Osteoblast (primary cell): Measurements from ENCODE around the gene CRIP1. TPM values are rescaled to one million over a fixed set of nuclear protein-coding genes. Genes with fewer than 3 reads are reported as not detected.

Experiments
- DNase-seq: peaks from one replicate; pipeline ENCODE4 v3.0.0; 2011; ENCODE audit warnings: low spot score, mixed read lengths; ENCODE audit not compliant: insufficient read length; ENCODE audit errors: missing footprints
- H2AFZ ChIP-seq: 2 replicates; pipeline ENCODE4 v1.6.0; 2011; ENCODE audit warnings: mild to moderate bottlenecking, low read length
- H3K27ac ChIP-seq: 2 replicates; pipeline ENCODE4 v1.5.1; 2011; ENCODE audit warnings: mild to moderate bottlenecking, low read depth, low read length, moderate library complexity
- H3K27me3 ChIP-seq: 2 replicates; pipeline ENCODE4 v1.6.0; 2012; ENCODE audit warnings: mild to moderate bottlenecking, control low read depth, inconsistent platforms, low read length, moderate library complexity; ENCODE audit not compliant: insufficient read depth
- H3K36me3 ChIP-seq: 2 replicates; pipeline ENCODE4 v1.5.1; 2011; ENCODE audit warnings: mild to moderate bottlenecking, low read length, control low read depth, moderate library complexity; ENCODE audit not compliant: insufficient read depth
- H3K4me1 ChIP-seq: 2 replicates; pipeline ENCODE4 v1.5.1; 2011; ENCODE audit warnings: mild to moderate bottlenecking, low read length, control low read depth, moderate library complexity; ENCODE audit not compliant: insufficient read depth
- H3K4me2 ChIP-seq: 2 replicates; pipeline ENCODE4 v1.6.0; 2011; ENCODE audit warnings: mild to moderate bottlenecking, low read length; ENCODE audit not compliant: insufficient read depth
- H3K4me3 ChIP-seq: fragments of 200-600 bp; sonication (generic); 3 replicates; pipeline ENCODE4 v1.5.1; 2012; ENCODE audit warnings: mild to moderate bottlenecking, low read length, inconsistent platforms; ENCODE audit not compliant: insufficient read depth
- H3K79me2 ChIP-seq: 2 replicates; pipeline ENCODE4 v1.6.0; 2012; ENCODE audit warnings: mild to moderate bottlenecking, low read length, control low read depth, inconsistent platforms; ENCODE audit not compliant: insufficient read depth
- H3K9me3 ChIP-seq: 2 replicates; pipeline ENCODE4 v1.5.1; 2011; ENCODE audit warnings: low read depth, low read length, control low read depth
- H4K20me1 ChIP-seq: 2 replicates; pipeline ENCODE4 v1.6.0; 2012; ENCODE audit warnings: mild to moderate bottlenecking, low read length, control low read depth; ENCODE audit not compliant: insufficient read depth
- total RNA-seq: library from RNA; depleted of rRNA; stranded (reverse); fragments of >200 nt; gene quantifications from 2 replicates; pipeline ENCODE4 v1.2.3, GENCODE V29; 2012
- TF ChIP-seq, protein P1 (sequence below): IDR thresholded peaks from 2 replicates; pipeline ENCODE4 v1.5.1; 2011; ENCODE audit warnings: mild to moderate bottlenecking, low read depth, low read length, moderate library complexity; ENCODE audit errors: extremely low read depth

CRIP1 gene
- total RNA-seq, 1 donor = 8.7 TPM

DNA sequence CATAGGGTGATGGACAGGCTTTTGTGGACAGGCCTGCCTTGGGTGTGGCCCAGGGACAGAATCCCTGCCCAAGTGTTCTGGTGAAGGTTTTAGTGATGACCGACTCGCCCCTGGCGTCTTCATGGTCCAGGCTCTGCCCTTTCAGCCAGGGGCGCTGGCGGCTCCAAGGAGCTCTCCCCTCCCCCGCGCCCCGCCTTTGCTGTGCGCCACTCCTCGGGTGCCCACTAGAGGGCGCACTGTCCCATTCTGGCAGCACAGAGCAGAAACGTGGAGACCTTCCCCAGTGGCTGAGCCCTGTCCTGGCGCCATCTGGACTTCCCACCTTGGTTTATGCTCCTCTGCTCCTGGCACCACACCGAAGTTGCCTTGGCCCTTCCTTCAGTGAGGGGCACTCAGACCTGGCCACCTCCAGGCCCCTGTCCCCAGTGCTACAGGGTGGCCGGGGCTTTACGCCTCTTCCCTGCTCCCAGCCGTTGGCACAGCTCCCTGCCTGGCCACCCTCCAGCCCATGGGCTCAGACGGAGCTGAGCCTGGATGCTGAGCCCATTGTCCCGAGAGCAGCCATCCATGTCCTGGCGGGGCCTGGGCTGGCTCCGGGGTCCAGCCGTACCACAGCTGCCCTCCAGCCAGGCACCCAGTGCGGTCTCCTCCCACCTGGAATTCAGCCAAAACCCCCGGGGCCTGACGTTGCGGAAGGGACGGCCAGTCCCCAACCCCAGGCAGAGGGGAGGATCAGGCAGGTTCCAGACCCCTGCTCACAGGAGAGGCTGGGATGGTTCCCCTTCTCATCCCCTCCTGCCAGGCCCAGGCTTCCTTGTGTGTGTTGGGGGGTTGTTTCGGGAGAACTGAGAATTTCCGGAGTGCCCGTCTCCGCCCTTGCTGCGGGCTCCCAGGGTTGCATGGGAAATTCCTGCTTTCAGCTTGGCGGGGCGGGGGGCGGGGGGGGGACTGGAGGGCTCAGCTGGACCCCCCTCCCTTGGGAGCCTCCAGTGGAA is 5.6 kb upstream of the CRIP1 start:
- peaks cover 3% of the 10 kb centered on the region for H4K20me1 ChIP-seq
- peak overlapping the region; percentile 94 for H3K4me2 ChIP-seq
- peaks cover 2% of the 10 kb centered on the region for H3K27me3 ChIP-seq
- H3K79me2 ChIP-seq = peaks cover 4% of the 10 kb centered on the region
- peak; percentile 100 for DNase-seq
- H3K36me3 ChIP-seq = no peaks in the 10 kb centered on the region
- H3K4me1 ChIP-seq = peaks cover 27% of the 10 kb centered on the region
- peak overlapping the region; percentile 71 for H2AFZ ChIP-seq
- peak overlapping the region; percentile 99 for H3K27ac ChIP-seq
- no peaks in the 10 kb centered on the region for H3K9me3 ChIP-seq
- TF ChIP-seq, protein P1, sequence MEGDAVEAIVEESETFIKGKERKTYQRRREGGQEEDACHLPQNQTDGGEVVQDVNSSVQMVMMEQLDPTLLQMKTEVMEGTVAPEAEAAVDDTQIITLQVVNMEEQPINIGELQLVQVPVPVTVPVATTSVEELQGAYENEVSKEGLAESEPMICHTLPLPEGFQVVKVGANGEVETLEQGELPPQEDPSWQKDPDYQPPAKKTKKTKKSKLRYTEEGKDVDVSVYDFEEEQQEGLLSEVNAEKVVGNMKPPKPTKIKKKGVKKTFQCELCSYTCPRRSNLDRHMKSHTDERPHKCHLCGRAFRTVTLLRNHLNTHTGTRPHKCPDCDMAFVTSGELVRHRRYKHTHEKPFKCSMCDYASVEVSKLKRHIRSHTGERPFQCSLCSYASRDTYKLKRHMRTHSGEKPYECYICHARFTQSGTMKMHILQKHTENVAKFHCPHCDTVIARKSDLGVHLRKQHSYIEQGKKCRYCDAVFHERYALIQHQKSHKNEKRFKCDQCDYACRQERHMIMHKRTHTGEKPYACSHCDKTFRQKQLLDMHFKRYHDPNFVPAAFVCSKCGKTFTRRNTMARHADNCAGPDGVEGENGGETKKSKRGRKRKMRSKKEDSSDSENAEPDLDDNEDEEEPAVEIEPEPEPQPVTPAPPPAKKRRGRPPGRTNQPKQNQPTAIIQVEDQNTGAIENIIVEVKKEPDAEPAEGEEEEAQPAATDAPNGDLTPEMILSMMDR = peak; percentile 98
- H3K4me3 ChIP-seq = peak overlapping the region; percentile 75

DNA sequence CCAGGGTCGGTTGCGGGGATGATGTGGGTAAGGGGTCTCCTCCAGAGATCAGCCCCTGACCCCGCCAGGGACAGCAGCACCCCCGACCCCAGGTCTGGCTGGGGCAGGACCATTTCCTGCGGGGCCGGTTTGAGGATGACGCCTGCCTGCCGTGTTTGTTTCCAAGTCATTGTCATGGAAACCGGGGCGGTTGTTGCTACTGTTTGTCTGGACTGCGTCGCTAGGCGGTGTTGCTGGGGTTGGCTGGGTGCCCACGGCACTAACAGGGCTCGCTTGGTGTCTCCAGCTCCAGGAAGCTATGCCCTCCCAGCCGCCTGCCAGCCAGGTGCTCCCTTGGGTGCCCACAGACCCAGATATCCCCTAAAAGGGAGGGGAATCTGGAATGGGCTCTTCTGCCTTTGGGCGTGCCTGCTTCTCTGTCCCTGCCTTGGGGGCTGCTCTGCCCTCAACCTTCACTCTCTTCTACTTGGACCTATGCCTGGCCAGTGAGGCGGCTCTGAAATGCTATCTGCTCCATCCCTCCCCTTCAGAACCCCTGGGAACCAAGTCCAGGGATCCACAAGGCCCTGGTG is 4.7 kb upstream of the CRIP1 start:
- Histone ChIP-seq H3K4me2 (peak overlapping the region; percentile 94), H2AFZ (peak overlapping the region; percentile 51), H3K27me3 (peaks cover 10% of the 10 kb centered on the region), H3K79me2 (peaks cover 4% of the 10 kb centered on the region), H3K4me3 (peak overlapping the region; percentile 75), H3K36me3 (no peaks in the 10 kb centered on the region), H3K27ac (peak overlapping the region; percentile 99), H4K20me1 (no peaks in the 10 kb centered on the region), H3K9me3 (no peaks in the 10 kb centered on the region), H3K4me1 (peaks cover 19% of the 10 kb centered on the region)
- TF ChIP-seq, protein P1 = no peak
- DNase-seq = peak; percentile 100

DNA sequence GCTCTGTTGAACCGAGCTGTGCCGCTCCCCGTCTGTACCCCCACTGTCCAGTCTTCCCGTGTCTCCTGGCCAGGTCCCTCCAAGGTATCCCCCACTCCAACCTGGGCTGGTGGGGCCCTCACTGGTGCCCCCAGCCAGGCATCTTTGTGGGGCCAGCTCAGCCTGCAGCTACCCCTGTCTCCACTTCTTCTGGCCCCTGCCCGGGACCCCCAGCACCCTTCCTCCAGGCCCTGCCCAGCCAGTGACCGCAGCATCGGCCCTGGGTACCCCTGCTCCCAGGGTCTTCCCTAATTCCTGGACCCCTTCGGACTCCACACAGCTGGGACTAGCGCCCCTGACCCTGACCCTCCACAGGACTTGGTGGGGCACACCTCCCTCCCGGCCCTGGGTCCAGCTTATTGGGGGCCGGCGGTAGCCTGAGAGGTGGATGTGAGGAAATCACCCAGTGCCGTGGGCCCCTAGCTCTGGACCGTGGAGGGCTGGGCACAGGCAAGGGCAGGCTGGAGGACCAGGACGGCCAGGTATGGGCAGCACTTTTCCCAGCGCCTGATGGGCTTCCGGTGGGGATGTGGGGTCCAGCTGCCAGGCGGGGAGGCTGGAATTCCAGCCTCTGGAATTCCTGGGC is 4.1 kb upstream of the CRIP1 start:
- Histone ChIP-seq H3K79me2 (no peaks in the 10 kb centered on the region), H3K27ac (peak overlapping the region; percentile 99), H3K9me3 (no peaks in the 10 kb centered on the region), H3K4me1 (peaks cover 16% of the 10 kb centered on the region), H2AFZ (no peak overlapping the region), H3K36me3 (no peaks in the 10 kb centered on the region), H3K4me2 (peak overlapping the region; percentile 94), H3K27me3 (peaks cover 17% of the 10 kb centered on the region), H3K4me3 (peak overlapping the region; percentile 75), H4K20me1 (no peaks in the 10 kb centered on the region)
- TF ChIP-seq, protein P1 = no peak
- no peak for DNase-seq
